ENCODE measurements around the gene IFFO2.

Gene IFFO2

GRCh38 chr1:18972531-18972930, 16.1 kb upstream of the IFFO2 start:
- no peak for DNase-seq (ENCODE audit: low spot score)

GRCh38 chr1:18970762-18971161, 14.3 kb upstream of the IFFO2 start:
- no peak for DNase-seq (ENCODE audit: low spot score)

- DNase-seq (ENCODE audit: low spot score), result no peak
Measured at GRCh38 chr1:18970358-18970757, 13.9 kb upstream of the IFFO2 start.

DNA sequence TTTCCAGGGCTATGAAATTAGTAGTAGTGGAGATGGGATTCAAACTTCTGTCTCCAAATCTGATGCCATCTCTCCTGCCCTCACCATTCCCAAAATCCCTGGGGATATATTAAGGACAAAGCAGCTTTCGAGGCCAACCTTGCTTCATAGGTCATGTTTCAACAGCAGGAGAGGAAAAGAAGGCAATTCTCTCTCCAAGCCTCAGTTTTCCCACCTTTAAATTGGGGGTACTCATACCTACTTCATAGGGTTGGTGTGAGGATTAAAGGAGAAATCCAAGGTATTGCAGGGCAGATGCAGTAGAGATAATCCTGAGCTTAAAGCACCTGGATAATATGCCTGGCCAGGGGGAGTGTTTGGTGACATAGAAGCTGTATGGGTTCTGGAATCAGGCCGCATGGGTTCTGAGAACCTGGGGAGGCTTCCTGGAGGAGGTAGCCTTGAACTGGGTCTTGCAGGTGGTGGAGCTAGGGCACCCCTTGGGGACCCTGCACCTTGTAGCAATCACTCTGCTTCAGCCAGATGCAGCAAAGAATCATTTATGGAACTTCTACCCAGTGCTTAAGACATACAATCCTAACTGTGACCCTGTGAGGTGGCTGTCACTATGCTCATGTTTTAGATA, 10.7 kb upstream of the IFFO2 start:
- no peak for DNase-seq (ENCODE audit: low spot score)

DNA sequence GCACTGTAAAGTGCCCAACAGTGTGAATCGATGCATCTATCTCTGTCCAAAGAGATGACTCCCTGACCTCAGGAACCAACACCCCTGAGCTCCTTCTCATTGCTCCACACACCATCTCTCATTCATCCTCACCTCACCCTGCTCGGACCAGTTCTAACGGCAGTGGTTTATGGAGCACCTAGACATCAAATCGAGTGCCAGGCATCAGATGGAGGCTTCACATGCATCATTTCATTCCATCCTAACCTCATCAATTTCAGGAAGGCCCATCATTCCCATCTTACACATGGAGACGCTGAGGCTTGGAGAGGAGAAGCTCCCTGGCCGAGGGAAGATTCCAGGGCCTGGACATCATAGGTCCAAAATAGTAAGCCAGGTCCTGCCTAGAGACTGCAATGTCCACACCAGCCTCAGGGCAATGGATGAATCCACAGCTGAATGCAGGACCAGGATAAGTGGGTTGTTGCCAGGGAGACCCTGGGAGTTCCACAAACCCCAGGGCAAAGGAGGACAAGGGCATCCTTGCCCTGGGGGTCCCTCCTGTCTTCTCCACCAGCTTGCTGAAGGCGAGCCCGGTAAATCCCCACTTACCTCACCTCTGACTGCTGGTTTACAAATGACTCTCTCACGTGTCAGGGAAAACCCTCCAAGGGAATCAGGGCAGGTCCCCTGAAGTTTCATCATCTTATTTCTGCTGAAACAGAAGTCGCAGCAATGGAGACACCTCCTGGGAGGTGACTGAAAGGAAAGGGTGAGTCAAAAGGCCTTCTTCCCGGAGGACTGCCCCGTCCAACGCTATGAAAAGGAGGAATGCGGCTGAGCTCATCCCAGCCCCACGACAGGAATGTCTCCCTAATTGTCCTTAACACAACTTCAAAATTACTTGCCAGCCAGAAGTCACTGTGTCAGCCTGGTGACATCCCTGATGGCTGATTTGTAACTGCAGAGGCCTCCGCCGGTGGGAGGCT, 9.0 kb upstream of the IFFO2 start:
- DNase-seq (ENCODE audit: low spot score), result peak; percentile 61

DNA sequence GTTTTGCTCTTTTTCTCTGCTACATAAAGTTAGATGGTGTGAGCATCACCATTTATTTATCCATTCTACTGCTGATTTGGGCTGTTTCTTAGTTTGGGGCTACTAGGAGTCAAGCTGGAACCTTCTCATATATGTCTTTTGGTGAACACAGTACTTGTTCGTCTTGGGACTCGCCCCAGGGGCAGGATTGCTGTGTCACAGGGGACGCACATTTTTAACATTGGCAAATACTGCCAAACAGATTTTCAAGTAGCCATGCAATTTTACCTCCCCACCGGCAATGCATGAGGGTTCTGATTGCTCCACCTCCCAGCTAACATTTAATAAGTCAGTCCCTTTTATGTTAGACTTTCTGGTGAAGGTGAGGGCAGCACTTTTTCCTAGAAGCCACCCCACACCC, 7.5 kb upstream of the IFFO2 start:
- DNase-seq (ENCODE audit: low spot score), result no peak

- no peak for DNase-seq (ENCODE audit: low spot score)
Measured at GRCh38 chr1:18962855-18963737, 6.6 kb upstream of the IFFO2 start.

- DNase-seq (ENCODE audit: low spot score), result no peak
Measured at GRCh38 chr1:18962121-18962721, 5.7 kb upstream of the IFFO2 start.

GRCh38 chr1:18960821-18961220, 4.3 kb upstream of the IFFO2 start:
- no peak for DNase-seq (ENCODE audit: low spot score)

DNA sequence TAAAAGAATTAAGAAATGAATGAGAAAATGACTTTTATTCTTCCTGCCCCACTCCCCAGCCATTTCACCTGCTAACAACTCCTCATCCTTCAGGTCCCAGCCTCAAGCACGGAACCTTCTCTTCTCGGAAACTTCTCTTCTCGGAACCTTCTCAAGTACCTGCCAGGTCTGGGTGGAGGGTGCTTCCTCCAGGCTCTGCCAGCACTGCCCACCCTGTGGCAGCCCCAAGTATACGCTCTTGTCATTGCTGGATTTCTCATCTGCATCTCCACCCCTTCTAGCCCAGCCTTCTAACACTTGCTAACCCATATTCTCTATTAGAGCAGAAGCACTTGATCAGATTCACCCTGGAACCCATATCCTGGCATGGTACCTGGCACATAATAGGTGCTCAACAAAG, 3.9 kb upstream of the IFFO2 start:
- no peak for DNase-seq (ENCODE audit: low spot score)

- DNase-seq (ENCODE audit: low spot score), result no peak
Measured at GRCh38 chr1:18959591-18959990, 3.1 kb upstream of the IFFO2 start.

- no peak for DNase-seq (ENCODE audit: low spot score)
Measured at GRCh38 chr1:18957532-18958300, 1.2 kb upstream of the IFFO2 start.

DNA sequence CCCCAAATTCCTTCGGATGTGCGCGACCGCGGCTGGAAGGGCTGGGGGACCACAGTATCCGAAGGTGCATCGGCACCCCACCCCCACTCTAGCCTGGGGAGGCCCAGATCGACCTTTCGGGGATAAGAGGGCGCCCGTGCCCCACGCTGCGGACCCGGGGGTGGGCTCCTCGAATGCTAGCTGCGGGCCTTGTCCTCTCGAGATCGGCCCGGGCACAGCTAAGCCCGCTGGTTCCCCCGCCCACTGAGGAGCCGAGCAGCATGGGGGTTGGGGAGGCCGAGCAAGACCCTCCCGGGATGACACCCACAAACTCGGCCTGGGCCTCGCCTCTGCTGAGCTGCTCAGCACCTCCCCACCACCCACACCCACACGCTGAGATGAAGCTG, 653 bp upstream of the IFFO2 start:
- DNase-seq (ENCODE audit: low spot score), result no peak

GRCh38 chr1:18955441-18956192, 859 bp downstream of the IFFO2 start:
- no peak for DNase-seq (ENCODE audit: low spot score)

- no peak for DNase-seq (ENCODE audit: low spot score)
Measured at GRCh38 chr1:18955131-18955440, 1.4 kb downstream of the IFFO2 start.

GRCh38 chr1:18954270-18955071, 2.0 kb downstream of the IFFO2 start:
- no peak for DNase-seq (ENCODE audit: low spot score)

DNA sequence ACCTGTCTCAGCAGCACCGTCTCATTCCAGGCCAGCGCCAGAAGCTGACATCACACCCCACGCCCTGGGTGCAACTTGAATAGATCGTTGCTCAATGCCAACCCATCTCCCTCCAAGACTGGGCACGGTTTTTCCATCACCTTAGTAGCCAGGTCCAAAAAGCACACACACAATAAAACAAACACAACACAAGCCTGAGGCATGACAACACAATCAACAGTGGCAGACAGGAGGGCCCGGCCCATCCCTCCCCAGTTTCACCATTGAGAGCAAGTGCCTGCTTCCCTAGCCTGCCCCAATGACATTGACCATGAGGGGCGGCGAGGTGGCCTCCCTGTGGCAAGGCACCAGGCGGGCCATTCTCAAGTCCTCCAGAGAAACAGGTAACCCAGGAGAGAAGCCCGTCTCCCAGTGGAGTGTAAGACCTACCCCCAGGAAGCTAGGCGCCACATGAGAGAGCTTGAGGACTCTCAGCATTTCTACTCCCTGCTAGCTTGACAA, 2.7 kb downstream of the IFFO2 start:
- DNase-seq (ENCODE audit: low spot score), result no peak

- DNase-seq (ENCODE audit: low spot score), result peak; percentile 94
Measured at GRCh38 chr1:18951818-18952391, 4.6 kb downstream of the IFFO2 start.

GRCh38 chr1:18951416-18951815, 5.1 kb downstream of the IFFO2 start:
- no peak for DNase-seq (ENCODE audit: low spot score)
